Frontal cortex (tissue), 4 donors: Measurements from ENCODE around the gene PRKCH. TPM values are rescaled to one million over a fixed set of nuclear protein-coding genes. Genes with fewer than 3 reads are reported as not detected.
A peak's percentile ranks its signal among the peaks of the same experiment; 100 is the strongest.
"Not testable (repeated sequence)": the region's sequence is repeated elsewhere in the genome, so short reads cannot be mapped to it uniquely, and the experiment has no call there.

Experiments
- DNase-seq, 2 donors: peaks; one replicate each; pipeline ENCODE4 v3.0.0; 2012; ENCODE audit warnings: low spot score in 2 of 2
- FAIRE-seq: peaks from 2 replicates; lab custom pipeline; 2012; peaks lifted over from hg19 to GRCh38; lab: Jason Lieb, UNC
- total RNA-seq: library from RNA; depleted of rRNA; stranded (reverse); fragments of >200 nt; gene quantifications from one replicate; pipeline ENCODE4 v1.2.3, GENCODE V29; 2014
- donor health status: control.
- donor health status: control.
- donor health status: control.

The PRKCH gene
- total RNA-seq, 1 donor from 2014 or later, result 21.6 TPM

DNA sequence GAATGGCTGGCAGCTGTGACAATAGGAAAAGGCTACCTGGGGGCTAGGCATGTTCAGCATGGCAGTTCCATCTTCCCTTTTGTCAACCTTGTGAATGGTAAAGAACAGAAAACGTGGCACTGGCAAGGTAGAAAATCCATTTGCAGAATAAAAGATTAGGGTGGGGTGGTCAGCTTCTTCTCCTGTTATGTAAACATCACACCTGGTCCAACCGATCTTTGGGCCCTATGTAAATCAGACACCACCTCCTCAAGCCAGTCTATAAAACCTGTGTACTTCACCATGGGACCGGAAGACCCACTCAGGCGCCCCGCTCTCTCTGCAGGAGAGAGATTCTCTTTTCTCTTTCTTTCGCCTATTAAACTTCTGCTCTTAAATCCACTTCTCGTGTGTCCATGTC is 20.6 kb upstream of the PRKCH start:
- DNase-seq (no peak), FAIRE-seq (no peak)

DNA sequence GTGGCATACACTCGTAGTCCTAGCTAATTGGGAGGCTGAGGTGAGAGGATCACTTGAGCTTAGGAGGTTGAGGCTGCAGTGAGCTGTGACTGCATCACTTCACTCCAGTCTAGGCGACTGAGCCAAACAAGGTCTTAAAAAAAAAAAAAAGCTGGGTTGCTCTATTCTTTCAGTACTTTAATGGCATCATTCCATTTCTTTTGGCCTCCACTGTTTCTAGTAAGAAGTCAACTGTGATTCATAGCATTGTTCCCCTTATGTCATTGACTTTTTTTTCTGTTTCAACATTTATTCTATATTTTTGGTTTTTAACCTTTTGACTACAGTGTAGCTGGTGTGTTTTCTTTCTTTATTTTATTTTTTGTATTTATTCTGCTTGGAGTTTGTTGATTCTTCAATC is 16.7 kb upstream of the PRKCH start:
- DNase-seq, result no peak

DNA sequence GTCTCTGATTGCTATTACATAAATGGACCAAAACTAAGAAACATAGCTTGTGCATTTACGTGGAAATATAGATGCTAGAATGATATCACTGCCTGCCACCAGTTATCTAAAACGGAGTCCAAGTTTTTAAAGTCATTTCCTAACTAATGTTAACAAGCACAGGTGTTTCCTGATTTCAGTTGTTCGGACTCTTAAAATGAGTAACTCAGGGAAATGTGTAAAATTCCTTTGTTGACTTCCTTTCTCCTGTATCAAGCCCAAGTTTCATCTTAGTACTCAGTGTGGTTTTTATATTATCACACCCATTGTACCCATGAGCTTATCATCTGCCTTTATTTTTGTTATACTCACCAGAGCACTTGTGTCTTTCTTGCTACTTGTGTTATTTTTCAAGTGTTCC is 13.2 kb upstream of the PRKCH start:
- DNase-seq (no peak), FAIRE-seq (no peak)

More for the DNA sequence above, 16.7 kb upstream of the PRKCH start:
- FAIRE-seq, result no peak

DNA sequence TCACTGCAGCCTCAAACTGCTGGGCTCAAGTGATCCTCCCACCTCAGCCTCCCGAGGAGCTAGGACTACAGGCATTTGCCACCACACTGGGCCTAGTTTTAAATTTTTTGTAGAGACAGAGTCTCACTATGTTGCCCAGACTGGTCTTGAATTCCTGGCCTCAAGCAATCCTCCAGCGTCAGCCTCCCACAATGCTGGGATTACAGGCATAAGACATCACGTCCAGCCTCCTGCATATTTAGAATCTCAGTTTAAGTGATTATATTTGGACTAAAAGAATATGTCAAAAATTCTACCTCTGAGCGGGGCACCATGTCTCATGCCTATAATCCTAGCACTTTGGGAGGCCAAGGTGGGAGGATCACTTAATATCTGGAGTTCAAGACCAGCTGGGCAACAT is 12.7 kb upstream of the PRKCH start:
- DNase-seq, FAIRE-seq: not testable (repeated sequence)

DNA sequence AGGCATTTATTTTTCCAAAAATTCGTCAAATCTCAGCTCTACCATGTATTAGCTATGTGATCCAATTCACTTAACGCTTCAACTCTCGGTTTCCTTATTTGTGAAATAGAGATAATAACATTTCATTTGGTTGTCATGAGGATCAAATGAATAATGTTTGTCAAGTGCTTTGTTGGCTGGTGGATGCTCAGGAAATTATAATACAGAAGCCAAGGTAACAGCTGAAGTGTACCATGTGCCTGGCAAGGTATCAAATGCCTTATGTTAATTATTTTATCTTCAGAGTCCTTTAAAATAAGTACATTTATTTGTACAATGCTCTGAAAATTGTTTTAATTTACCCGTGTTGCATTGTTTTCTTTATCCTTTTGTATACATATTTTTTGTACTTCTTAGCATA is 6.1 kb upstream of the PRKCH start:
- no peak for DNase-seq
- no peak for FAIRE-seq

DNA sequence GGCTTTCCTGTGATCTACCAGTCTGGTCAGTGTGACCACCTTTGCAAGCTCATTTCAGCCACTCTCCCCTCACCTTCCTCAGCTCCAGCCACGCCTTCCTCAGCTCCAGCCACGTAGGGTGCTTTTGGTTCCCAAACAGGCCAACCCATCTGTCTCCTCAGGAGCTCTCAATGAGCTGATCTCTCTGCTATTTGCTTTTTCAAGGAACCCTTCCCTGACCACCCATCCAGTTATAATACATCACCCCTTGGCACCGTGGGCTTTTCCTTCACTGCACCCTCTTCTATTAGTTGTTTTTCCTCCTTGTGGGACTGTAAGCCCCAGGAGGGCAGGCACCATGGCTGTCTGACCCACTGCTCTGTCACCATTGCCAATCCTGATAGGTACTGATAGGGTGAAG is 2.3 kb upstream of the PRKCH start:
- DNase-seq, result no peak
- FAIRE-seq, result no peak

DNA sequence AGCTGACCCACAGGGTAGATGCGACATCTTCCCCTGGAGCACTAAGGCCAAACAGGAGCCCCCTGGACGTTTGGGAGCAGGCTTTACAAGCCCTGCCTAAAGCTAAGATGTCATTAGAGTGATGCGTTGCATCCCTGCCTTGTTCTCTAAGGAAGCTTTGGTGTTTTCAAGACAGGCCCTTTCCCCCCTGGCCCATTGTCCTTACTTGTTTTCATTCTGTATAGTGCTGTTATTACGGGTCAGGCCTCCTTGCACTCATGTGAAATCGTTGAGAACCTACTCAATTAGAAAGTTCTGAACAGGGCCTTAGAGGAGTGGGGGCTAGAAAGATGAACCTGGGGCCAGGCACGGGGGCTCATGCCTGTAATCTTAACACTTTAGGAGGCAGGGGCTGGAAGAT is 1.7 kb upstream of the PRKCH start:
- FAIRE-seq, result no peak
- DNase-seq, result no peak

DNA sequence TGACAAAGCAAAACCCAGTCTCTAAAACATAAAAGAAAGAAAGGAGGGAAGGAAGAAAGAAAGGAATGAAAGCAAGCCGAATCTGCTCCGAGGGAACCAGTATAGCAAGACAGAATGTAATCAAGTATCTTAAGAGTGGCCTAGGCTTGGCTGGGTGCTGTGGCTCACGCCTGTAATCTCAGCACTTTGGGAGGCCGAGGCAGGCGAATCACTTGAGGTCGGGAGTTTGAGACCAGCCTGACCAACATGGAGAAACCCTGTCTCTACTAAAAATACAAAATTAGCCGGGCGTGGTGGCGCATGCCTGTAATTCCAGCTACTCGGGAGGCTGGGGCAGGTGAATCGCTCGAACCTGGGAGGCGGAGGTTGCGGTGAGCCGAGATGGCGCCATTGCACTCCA is 1.2 kb upstream of the PRKCH start:
- not testable (repeated sequence) for FAIRE-seq, DNase-seq

DNA sequence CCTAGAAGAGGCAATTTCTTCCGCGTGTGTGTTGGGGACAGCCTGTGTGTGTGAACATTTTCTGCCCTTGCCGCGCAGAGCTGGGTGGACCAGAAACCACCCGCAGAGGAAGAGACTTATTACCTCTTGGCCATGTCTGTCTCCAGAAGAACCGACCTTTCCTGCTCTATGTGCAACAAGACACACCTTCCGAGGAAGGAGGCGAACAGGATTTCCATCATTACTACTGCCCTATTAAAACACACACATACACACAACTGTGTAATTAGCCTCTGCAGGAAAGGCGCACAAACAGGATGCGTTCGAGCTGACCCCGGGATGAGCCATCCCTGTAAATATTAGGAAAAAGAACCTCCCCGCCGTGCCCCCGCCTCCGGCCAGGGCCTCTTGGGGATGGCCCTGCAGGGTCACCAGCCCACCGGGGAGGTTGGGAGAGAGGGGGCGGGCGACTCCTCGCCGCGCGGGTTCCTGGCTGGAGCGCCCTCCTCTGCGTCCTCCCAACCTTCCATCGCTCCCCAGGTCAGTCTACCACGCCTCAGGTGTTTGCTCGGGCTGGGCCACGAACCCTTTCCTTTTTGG is 484 bp upstream of the PRKCH start:
- DNase-seq, result no peak

DNA sequence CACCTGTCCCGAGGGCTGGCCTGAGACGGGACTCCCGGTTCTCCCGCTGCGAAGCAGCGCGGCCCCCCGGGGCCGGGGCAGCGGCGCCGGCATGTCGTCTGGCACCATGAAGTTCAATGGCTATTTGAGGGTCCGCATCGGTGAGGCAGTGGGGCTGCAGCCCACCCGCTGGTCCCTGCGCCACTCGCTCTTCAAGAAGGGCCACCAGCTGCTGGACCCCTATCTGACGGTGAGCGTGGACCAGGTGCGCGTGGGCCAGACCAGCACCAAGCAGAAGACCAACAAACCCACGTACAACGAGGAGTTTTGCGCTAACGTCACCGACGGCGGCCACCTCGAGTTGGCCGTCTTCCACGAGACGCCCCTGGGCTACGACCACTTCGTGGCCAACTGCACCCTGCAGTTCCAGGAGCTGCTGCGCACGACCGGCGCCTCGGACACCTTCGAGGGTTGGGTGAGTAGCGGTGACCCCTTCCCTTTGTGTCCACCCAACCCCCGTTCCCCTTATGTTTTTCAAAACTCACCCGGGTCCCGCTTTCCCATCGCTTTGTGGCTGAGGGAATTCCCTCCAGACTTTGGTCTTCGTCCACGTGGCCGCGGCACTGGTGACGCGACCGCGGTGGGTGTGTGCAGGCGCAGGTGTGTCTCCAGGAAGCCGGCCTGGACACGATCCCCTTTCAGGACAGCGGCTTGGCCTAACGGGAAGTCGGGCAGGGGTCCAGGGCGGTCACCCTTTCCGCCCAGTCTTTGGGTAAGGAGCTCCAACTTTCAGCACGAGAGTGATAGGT is 826 bp downstream of the PRKCH start:
- DNase-seq, result no peak

More for the DNA sequence above, 484 bp upstream of the PRKCH start:
- FAIRE-seq, result no peak

DNA sequence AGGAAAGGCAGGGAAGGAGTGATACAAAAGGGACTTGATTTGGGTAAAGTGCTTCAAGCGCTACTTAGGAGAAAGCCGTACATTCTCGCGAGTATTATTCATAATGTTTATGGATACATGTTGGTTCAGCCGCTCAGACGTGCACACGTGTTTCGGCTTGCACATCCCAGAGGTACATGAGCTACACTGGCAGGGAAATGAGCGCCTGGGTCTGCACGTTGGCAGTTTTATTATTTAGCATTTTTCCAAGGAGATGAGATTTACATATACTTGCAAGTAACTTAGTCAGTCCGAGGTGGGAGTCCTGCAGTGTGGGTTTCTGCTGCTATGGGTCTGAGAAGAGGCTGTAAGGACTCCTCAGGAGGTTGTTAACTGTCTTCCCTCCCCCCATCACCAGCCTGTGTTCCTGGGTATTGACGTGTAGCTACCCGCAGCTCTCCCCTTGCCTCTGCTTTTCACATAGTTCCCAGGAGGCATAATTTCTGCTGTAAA is 1.5 kb downstream of the PRKCH start:
- FAIRE-seq (no peak), DNase-seq (no peak)

More for the DNA sequence above, 826 bp downstream of the PRKCH start:
- no peak for FAIRE-seq

DNA sequence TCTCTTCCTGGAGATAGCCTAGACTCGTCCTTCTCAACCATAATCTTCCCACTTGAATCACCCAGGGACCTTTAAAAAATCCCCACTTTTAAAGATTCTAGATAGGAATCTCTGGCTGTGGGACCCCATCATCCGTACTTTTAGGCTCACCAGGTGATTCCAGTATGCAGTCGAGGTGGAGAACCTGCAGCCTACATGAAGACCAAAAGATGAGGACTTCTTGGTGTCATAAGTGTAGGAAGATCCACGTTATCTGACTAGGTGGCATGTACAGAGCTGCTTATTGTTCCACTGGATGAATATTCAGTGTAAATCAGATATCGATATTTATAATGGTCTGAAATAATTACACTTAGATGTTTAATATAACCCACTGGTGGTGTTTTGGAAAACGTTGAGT is 2.6 kb downstream of the PRKCH start:
- DNase-seq (no peak), FAIRE-seq (no peak)

DNA sequence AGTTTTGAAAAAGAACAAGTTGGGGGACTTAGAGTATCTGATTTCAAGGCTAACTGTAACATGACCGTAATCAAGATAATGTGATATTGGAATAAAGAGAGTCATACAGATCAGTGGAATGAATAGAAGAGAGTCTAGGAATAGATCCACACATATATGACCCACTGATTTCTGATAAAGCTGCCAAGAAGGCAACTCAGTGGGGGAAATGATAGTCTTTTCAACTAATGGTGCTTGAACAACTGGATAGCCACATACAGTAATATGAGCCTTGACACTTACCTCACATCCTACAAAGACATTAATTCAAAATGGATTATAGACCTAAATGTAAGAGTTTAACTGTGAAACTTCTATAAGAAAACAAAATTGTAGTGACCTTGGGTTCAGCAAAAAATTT is 3.8 kb downstream of the PRKCH start:
- no peak for FAIRE-seq
- no peak for DNase-seq

DNA sequence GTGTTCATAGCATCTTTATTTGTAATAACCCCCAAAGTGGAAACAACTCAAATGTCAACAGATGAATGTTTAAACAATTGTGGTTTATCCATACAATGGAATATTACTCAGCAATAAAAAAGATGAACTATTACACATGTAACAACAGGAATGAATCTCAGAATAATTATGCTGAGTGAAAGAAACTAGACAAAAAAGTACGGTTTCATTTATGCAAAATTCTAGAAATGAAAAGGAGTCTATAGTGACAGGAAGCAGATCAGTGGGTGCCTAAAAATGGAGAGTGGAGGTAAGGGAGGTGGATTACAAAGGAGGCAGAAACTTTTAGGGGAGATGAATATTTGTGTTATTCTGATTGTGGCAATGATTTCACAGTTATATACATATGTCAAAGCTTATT is 4.8 kb downstream of the PRKCH start:
- FAIRE-seq (no peak), DNase-seq (no peak)

DNA sequence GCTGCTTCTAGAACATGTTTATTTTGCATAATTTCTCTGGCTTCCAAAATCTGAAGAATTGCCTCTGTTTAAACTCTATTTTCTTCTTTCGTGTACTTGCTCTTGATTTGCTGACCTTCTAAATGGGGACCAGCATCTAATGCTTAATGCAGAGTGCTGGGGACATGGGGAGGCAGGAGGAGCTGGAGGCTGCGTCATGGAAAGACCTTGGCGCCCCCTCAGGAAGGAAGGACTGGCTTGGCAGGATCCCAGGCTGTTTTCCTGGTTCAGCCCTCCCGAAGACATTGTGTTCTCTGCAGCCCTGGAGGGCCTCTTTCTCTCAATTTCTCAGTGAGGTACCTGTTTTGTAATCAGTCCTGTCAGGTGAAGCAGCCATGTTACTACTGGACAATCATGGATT is 5.5 kb downstream of the PRKCH start:
- DNase-seq, result peak in 1 of 2 donors; percentile 37

DNA sequence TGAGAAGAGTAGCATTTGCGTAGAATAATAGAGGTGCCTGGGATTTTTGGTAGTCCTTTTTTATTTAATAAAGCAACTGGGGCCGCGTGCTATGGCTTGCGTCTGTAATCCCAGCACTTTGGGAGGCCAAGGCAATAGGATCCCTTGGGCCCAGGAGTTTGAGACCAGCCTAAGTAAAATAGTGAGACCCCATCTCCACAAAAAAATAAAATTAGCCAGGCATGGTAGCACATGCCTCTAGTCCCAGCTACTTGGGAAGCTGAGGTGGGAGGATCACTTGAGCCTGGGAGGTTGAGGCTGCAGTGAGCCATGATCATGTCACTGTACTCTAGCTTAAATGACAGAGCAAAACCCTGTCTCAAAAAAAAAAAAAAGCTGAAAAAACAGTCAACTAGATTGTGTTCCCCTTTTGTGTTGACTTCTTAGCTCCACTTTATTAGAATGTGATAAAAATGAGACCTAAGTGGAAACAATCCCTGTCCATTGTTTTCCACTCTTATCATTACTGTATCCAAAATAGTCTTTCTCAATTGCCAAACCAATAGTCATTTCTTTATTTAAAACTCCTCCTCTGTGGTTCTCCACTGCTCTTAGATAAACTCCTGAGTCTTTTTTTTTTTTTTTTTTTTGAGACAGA is 7.4 kb downstream of the PRKCH start:
- FAIRE-seq, result no peak
- no peak for DNase-seq

More for the DNA sequence above, 5.5 kb downstream of the PRKCH start:
- FAIRE-seq, result no peak

DNA sequence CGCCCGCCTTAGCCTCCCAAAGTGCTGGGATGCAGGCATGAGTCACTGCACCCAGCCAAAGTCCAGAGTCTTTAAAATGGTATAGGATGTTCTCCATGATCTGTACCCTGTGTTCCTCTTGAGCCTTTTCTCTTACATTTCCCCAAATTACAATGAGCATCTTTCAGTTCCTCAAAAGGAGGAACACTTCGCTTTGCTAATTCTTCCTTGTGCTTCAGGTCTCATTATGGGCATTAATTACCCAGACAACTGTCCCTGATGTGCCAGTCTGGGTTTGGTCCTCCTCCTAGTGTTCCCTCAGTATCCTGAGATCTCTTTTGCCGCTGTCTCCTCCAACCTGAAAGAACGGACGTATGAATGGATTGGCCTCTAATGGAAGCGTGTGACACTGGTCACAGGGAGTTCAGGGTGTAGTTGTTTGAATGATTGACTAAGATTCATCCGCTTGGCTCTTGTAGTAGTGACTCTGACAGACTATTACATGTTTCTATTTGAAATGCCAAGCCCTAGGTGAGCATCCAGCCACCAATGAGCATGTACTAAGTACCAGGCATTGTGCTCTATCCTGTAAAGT is 8.2 kb downstream of the PRKCH start:
- FAIRE-seq, result no peak

DNA sequence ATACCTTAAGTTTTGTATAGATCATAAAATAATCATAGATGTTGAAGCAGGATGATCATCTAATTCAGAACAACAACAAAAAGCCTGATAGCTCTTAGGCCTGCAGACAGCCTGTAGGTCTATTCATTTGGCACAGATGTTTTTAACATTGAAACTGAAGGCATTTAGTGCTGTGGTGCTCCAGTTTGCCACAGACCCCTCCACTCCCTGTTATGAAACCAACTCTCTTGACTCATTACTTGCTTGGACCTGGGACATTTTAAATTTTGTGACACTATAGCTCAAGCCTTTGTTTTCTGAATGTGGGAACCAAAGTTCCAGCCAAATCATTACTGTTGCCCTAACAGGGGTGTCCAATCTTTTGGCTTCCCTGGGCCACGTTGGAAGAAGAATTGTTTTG is 9.1 kb downstream of the PRKCH start:
- FAIRE-seq, result no peak
- no peak for DNase-seq

More for the DNA sequence above, 8.2 kb downstream of the PRKCH start:
- DNase-seq, result no peak

DNA sequence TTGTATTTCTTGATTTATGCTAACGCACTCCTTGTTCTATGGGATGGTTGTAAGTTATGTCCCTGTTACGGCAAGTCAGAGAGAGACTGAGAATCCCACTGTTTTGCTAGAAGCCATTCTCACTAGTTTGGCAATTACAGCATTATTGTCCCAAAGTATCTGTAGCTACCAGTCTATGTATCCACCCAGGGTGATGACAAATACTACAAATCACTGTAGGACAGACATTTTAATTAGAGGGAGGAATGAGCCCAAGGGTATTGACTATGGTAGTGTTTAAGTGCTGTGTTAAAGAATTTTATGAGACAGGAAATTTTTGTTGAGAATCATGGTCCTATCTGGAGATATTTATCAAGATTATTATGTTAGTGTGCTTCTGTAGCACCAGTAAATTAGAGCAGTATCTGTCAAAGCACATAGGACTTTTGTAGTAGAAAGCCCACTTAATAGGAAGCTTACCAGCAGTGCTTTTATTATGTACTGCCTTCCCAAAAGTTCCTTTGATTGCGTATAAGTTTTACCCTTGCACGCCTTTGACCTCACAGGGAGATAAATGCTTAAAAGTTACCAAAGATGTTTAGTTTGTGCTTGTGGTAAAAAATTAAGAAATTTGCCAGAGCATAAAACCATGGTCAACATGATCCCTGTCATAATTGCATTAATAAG is 10.7 kb downstream of the PRKCH start:
- FAIRE-seq, result no peak
- DNase-seq, result no peak

DNA sequence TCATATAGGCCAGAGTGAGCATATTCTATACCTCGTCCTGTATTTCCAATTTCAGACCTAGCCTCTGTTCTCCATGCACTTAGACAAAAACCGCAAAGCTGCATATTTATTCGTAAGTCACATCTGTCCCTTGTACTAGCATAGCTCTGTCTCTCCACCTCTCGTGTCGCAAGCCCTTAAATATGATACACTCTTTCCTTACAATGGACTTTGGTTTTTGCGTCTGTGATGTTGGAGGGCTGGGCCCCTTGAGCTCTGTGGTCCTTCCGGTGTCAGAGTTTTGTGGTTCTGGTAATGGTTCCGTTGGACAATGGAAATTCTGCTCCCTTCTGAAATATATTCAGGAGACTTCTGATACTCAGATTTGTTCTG is 11.3 kb downstream of the PRKCH start:
- DNase-seq (no peak), FAIRE-seq (no peak)
